Bone marrow (tissue), 2 donors: ENCODE results near the gene ACVR1B.
"Not testable (repeated sequence)": the region's sequence is repeated elsewhere in the genome, so short reads cannot be mapped to it uniquely, and the experiment has no call there.

Experiments
- DNase-seq, 2 donors: peaks; one replicate each; lab custom pipeline; 2025; lab: John Stamatoyannopoulos, UW

Gene ACVR1B

GRCh38 chr12:51970904-51971646 is 19.6 kb downstream of the ACVR1B start:
- no peak for DNase-seq

- no peak for DNase-seq
Measured at GRCh38 chr12:51971679-51972421, 20.4 kb downstream of the ACVR1B start.

GRCh38 chr12:51972422-51972812 is 20.9 kb downstream of the ACVR1B start:
- no peak for DNase-seq

GRCh38 chr12:51972849-51973273 is 21.4 kb downstream of the ACVR1B start:
- DNase-seq = peak; percentile 32 to 80

GRCh38 chr12:51973560-51973959 is 22.1 kb downstream of the ACVR1B start:
- DNase-seq = no peak

- DNase-seq = no peak
Measured at GRCh38 chr12:51974646-51975045, 23.1 kb downstream of the ACVR1B start.

GRCh38 chr12:51975196-51975595 is 23.7 kb downstream of the ACVR1B start:
- no peak for DNase-seq

GRCh38 chr12:51976376-51977160 is 25.1 kb downstream of the ACVR1B start:
- DNase-seq = peak in 1 of 2 donors; percentile 6

- no peak for DNase-seq
Measured at GRCh38 chr12:51977320-51977753, 25.8 kb downstream of the ACVR1B start.

- DNase-seq = not testable (repeated sequence)
Measured at GRCh38 chr12:51979306-51979705, 27.8 kb downstream of the ACVR1B start.

- peak; percentile 31 to 38 for DNase-seq
Measured at GRCh38 chr12:51980051-51980808, 28.7 kb downstream of the ACVR1B start.

GRCh38 chr12:51980809-51981127 is 29.3 kb downstream of the ACVR1B start:
- DNase-seq = no peak

- no peak for DNase-seq
Measured at GRCh38 chr12:51984657-51985056, 33.2 kb downstream of the ACVR1B start.

GRCh38 chr12:51985154-51985835 is 33.8 kb downstream of the ACVR1B start:
- no peak for DNase-seq

GRCh38 chr12:51986834-51987233 is 35.3 kb downstream of the ACVR1B start:
- no peak for DNase-seq

GRCh38 chr12:51992246-51992645 is 40.7 kb downstream of the ACVR1B start:
- DNase-seq = no peak

- no peak for DNase-seq
Measured at GRCh38 chr12:51994539-51994820, 43.0 kb downstream of the ACVR1B start.

GRCh38 chr12:51994959-51995358 is 43.5 kb downstream of the ACVR1B start:
- no peak for DNase-seq

GRCh38 chr12:51997136-51997535 is 45.6 kb downstream of the ACVR1B start:
- DNase-seq = no peak

- DNase-seq = no peak
Measured at GRCh38 chr12:52003016-52003550, 51.6 kb downstream of the ACVR1B start.

- no peak for DNase-seq
Measured at GRCh38 chr12:52003591-52003990, 52.1 kb downstream of the ACVR1B start.
